TTC549 (cell line): ENCODE data around the gene SEMA6B.
"Not testable (repeated sequence)": the region's sequence is repeated elsewhere in the genome, so short reads cannot be mapped to it uniquely, and the experiment has no call there.

ENCODE experiments used
- FAIRE-seq: peaks from 2 replicates; lab custom pipeline; 2012; peaks lifted over from hg19 to GRCh38; lab: Jason Lieb, UNC

The SEMA6B gene

DNA sequence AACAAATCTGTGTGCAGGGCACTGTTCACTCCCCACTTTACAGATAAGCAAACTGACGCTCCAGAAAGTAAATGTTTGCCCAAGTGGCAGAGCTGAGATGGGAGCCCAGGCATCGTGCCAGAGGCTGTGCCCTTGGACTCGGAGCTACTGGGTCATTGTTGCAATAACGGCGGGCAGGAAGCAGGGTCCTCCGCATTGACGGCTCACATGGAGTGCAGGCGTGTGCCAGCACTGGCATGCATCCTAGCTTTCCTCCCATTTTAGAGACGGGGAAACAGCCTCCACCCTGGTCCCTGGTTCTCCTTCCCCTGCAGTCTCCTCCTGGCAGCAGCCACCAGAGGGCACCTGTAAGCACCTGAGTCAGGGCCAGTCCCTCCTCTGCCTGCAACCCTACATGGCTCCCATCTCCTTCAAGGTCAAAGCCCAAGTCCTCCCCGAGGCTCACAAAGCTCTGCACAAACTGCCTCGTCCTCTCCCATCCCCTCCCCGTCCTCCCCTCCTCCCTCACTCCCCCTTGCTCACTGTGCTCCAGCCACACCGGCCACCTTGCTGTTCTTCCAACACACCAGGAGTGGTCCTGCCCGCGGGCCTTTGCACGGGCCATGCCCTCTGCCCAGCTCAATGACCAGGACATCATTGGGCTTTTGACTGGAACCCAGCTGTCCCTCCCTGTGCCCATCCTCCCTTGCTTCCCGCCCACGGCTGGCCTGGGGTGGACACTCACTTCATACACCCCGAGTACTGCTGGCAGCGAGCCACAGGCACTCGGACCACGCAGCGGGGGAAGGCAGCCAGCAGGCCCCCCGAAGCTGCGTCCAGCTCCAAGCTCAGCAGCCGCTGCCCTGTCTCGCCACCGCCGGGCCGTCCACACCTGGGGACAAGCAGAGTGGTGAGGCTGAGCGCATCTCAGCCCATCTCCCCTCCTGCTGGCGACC, 11.9 kb downstream of the SEMA6B start:
- no peak for FAIRE-seq

DNA sequence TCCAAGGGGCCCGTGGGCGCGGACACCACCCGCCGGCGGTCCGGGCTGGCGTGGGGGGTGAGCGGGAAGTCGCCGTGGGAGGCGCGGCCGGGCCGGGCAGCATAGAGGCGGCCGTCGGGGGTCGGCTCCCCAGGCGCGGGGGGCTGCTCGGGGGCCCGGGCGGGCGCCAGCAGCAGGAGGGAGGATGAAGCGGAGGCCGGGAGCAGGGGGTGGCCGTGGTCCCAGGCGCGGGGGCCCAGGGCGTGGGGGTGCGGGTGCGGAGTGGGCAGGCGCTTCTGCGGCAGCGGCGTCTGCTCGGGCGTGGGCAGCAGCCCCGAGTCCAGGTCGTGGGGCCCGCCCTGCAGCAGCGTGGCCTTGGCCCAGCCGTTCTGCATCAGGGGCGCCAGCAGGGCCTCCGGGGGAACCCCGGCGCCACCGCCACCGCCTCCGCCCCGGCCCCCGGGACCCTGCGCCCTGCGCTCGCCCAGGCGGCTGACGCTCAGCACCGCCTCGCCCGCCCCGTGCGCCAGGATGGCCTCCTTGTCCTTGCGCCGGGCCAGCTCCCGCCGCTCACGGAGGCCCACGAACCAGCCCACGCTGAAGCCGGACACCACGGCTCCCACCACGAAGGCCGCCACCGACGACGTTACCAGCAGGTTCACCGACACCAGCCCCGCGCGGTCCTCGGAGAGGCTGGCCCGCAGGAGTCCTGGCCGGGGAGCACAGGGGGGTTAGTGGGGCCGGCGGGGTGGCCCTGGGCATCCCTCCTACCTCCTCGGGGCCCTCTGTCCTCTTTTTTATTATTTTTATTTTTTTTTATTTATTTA, 15.4 kb downstream of the SEMA6B start:
- no peak for FAIRE-seq

DNA sequence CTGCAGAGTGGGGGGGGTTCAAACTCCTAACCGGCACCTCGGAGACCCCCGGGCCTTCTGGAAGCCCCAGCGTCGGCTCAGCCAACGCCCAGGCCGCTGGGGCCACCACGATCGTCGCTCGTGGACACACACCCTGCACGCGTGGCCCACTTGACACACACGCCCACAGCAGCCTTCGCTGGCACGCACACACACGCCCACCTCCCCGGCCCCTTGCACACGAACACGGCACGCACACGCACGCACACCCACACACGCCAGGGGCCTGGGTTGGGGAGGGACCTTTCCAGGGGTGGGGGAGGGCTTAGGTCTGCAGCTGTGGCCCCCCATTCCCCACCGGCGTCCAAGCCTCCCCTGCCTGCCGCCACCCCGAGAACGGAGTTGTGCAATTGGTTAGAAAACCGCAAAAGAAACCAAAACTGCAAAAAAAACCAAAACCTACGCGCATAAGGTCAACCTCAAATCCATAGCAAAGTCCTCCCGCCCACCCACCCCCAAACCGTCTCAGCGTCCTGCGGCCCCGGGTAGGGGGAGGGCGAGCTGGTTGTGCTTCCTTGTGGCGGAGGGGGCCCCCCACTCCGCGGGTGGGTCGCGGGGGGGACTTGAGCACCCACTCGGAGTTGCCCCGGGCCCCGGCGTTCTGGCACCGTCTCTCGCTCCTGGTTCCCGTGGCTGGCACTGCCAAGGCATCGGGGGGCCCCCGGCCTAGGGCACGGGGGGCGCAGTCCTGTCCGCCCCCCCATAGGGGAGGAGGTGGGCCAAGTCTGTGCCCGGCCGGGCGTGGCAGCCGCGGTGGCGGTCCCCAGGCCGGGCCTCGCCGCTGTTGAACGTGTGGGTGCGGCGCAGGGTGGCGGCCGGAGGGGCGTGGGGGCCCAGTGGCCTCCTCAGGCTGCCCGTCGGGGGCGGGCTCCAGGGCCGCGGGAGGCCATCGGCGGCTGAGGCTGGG, 16.3 kb downstream of the SEMA6B start:
- no peak for FAIRE-seq

DNA sequence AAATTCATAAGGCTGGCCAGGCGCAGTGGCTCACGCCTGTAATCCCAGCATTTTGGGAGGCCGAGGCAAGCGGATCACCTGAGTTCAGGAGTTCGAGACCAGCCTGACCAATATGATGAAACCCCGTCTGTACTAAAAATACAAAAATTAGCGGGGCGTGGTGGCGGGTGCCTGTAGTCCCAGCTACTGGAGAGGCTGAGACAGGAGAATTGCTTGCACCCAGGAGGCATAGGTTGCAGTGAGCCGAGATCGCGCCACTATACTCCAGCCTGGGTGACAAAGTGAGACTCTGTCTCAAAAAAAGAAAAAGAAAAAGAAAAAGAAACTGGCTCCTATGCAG, 17.7 kb downstream of the SEMA6B start:
- not testable (repeated sequence) for FAIRE-seq

DNA sequence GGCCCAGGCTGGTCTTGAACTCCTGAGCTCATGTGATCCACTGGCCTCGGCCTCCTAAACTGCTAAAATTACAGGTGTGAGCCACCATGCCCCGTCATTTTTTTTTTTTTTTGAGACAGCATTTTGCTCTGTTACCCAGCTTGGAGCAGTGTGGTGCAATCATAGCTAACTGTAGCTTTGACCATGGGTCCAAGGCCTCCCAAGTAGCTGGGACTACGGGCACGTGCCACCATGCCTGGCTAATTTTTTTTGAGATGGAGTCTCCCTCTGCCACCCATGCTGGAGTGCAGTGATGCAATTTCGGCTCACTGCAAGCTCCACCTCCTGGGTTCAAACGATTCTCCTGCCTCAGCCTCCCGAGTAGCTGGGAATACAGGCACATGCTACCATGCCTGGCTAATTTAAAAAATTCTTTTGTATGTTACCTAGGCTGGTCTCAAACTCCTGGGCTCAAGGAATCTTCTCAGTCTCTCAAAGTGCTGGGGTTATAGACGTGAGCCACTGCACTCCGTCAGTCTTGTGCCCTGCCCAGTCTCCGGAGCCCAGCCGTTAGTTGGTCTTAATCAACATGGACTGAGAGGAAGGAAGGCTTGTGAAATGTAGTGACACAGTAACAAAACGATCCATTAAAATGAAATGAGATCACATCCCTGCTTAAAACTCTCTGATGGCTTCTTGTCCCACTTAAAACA, 18.2 kb downstream of the SEMA6B start:
- FAIRE-seq, result no peak

DNA sequence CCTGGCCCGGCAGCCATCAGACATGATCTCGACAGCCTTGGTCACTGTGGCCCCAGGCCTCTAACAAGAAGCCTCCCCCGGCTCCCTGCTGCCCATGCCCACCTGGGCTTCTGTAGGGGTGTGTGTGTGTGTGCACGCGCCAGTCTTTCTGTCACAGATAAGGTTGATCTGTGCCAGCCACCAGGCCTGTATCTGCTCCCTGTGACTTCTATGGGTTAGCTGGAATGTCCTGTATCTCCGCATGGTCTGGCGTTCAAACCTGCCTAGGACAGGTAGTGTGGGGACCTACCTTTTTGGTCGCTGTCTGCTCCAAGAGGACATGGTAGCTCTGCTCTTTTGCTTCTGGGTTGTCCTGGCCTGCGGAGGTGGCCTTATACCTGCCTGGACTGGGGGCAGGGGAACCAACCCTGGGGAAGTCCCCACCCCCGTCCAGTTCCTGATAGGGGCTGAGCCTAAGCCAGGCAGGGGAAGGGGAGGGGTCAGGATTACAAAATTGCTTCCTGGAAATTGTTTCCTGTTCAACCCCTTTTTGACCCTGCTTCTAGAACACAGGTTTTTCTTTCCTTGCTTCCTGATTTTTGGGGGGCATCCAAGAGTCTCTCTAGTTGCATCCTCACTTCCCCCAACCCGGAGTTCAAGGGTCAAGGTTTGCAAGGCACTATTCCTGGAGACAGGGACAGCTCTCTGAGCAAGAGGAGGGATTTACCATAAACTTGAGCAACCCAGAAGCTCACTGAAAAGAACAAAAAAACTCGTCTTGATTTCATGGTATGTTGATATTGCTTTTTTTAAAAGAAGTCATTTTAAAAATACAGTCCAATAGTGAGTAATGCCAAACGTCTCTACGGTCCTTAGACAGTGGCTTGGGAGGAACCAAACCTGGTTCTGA, 19.5 kb downstream of the SEMA6B start, which contains the start of gene LRG1:
TSS of gene LRG1 (minus strand) at position 344 of the 889 bp plus-strand sequence. CDS start at position 321, 23 bp downstream.
- FAIRE-seq, result no peak

DNA sequence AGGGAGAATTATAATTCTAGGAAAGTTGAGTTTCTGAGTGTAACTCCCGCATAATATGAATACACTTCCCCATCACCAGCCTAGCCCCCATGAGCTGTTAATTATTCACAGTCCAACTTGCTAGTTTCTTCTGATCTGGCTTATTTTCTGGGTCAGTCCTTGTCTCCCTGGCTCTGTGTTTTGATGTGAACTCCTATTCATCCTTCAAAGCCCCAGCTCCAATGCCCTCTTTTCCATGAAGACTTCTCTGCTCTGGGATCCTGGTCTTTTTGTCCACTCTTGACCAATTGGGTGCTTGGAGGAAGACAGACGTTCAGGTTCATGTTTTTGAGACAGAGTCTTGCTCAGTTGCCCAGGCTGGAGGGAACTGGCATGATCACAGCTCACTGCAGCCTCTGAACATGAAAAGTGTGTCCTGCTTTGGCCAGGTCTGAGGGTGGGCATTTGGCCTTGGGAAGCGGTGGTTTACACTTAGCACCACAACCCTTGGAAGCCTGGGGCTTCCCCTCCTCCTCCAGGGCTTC, 20.3 kb downstream of the SEMA6B start:
- FAIRE-seq, result no peak

DNA sequence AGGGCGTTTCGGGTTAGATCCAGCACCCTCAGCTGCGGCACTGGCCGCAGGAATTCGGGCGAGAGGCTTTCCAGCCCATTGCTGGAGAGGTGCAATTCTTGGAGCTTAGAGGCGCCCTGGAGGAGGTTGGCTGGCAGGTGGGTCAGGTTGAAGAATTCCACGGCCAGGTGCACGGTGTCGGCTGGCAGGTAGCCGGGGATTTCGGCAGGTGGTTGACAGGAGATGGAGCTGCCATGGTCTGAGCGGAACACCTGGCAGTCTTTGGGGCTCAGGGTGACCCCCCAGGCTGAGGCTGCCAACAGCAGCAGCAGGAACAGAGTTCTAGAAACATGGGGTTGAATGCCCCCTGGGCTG, 20.9 kb downstream of the SEMA6B start:
- no peak for FAIRE-seq

DNA sequence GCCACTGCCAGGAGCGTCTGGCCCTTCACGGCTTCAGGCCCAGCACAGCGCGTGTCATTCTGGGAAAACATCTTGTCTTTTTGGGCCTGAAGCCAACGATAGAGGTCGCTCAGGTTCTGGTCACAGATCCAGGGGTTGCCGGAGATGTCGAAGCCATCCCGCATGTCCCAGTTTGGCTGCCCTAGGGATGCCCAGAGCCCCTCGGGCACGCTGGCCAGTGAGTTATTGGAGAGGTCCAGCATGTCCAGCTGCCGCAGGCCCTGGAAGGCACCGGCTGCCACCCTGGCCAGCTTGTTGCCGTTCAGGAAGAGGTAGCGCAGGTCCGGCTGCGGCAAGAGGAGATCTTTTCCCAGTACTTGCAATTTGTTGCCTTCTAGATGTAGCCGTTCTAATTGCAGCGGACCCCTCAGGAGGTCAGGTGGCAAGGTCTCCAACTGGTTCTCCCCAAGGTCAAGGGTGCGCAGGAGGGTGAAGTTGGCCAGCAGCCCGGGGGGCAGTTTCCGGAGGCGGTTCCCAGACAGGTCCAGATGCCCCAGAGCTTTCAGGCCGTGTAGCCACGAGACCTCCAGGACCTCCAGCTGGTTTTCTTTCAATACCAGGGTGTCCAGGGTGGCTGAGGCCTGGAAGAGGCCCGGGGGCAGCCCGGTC, 21.4 kb downstream of the SEMA6B start:
- FAIRE-seq, result no peak

DNA sequence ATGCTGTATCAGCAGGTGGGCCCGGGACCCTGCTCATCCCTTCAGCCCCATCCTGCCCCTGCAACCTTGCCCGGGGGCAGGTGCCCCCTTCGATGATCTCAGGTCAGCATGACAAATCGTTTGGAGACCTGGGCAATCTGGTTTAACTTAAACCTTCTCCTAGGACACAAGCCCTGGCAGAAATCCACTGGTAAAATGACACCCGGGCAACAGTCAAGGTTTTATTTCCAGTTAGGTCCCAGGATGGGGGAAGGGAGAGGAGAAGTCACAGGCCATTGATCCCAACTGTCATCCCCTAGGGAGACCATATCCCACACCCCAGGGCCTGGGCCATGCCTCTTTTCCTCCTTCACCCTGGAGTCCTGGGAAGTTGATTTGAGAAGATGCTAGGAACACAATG, 22.7 kb downstream of the SEMA6B start:
- no peak for FAIRE-seq

DNA sequence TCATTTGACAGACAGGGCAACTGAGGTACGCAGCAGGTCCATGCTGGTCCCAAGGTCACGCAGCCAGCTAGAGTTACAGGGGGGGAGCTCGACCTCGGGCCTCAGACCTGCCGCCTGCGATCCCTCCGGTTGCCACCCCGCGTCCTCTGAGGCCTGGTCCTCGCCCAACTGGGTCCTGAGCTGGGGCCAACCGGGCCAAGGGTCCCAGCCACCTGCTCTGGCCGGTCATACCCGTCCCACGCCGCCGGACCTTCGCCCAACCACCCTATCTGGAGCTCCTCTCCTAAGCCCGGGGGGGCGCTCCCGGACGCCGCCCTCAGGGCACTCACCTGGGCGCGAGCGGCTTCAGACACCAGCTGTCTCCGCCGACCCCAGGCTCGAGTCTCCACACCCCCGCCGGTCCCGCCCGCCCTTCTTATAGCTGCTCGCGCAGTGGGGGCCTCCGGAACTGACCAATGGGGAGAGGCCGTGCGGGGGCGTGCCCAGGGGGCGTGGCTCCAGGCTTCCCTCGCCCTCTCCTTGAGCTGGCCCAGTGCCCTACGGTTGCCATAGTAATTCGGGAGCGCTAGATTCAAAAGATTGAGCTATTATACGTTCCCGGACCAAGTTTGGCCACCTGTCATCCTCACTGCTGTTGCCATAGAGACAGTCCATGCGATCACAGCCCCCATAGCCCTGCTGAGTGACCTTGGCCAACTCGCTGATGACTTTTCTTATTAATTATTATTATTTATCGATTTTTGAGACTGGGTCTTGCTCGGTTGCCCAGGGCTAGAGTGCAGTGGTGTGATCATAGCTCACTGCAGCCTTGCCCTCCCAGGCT, 24.4 kb downstream of the SEMA6B start, which contains the start of gene PLIN5:
TSS of gene PLIN5 (minus strand) at position 389 of the 823 bp plus-strand sequence. CDS start 1,150 bp downstream, outside the sequence.
- no peak for FAIRE-seq

DNA sequence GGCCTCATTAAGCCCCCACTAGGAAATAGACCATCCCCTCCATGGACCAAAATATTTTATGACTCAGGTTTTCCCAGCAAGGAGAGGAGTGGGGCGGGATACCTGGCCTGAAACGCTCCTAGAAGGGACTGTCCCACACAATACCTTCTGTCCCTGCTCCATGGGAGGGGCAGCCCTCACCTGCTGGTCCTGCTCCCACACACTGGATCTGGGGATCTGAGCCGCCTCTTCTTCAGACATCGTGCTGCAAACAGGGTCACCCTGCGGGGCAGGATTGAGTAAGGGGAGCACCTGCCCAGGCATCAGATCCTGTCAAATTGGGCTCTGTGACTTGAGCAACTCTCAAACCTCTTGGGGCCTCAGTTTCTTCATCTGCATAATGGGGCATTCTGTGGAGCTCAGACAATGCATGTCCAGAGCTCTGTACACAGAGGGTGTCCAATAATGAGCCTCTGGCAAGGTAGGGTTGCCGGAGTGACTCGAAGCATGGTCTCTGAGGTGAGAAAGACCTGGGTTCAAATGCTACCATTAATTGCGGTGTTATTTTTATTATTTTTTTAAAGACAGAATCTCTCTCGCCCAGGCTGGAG, 25.6 kb downstream of the SEMA6B start:
- FAIRE-seq, result no peak

DNA sequence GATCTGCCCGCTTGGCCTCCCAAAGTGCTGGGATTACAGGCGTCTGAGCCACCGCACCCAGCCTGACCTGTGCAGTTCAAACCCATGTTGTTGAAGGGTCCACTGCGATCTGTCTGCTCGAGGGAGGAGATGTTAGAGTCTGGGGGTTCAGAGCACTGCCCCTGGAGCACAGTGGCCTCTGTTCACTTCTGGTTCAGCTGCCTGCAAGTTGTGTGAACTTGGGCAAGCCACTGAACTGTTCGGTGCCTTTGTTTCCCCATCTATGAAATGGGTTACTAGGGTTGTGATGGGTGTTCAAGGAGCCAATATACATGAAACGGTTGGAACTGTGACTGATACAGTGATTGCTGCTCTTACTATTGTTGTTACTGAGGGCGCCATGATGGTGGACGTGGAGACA, 26.1 kb downstream of the SEMA6B start:
- FAIRE-seq, result no peak

DNA sequence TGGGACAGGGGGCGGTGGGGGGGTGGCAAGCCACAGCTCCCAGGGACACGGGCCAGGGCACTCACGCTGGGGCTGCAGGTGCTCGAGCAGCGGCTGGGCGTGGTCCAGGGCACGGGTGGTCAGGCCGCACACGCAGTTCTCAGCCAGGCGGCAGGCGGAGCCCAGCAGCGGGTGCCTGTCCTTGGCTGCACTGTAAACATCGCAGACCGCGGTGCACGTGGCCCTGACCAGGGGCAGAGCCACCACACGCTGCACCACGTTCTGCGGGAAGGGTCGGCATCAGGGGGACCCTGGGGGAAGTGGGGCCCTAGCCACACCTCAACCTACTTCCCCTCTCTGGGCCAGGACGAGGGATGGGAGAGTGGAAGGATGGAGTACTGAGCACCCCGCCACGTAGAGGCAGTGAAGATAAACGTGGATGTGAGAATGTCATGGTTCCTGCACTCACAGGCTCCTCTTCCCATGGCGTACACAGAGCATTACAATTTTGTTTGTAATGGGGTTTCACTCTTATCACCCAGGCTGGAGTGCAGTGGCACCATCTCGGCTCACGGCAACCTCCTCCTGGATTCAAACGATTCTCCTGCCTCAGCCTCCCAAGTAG, 27.8 kb downstream of the SEMA6B start:
- FAIRE-seq, result no peak

DNA sequence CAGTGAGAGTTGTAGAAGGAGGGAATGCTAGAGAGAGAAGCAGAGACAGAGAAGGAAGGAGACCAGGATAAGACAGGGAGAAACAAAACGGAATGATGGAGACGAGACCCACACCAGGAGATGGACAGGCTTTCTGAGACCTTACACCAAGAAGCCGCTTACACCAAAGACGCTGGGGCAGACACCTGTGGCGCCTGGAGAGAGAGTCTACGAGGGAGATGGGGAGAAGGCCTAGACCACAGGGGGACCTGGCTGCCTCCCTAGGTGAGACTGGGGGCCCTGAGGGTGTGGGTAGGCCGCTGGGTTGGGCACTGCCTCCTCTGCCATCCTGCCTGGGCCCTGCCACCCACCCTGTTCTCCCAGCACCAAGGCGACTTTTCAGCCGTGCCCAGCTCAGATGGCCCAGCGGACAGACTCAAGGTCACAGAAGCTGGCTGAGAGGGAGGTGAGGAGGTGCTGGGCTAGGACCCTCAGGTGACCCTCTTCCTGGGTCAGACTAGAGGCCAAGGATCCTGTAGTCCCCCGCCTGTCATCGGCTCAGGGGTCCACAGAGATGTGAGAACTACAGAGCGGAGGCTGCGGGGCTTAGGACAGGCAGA, 29.5 kb downstream of the SEMA6B start:
- no peak for FAIRE-seq

DNA sequence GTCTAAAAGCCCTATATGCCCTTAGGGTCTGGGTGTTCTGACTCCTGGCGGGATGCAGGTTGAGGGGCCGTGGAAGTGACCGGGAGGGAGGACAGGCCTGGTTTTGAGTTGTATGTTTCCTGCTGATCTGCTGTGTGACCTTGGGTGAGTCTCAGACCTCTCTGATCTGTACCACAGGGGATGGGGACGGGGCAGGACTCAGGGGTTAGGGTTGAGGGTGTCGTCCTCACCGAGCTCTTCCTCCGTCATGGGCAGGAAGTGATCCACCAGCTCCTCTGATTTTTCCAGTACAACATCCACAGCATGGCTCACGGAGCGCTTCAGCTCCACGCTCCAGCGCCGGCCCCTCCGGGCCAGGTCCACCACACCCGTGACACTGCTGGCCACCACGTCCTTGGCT, 30.6 kb downstream of the SEMA6B start:
- no peak for FAIRE-seq

DNA sequence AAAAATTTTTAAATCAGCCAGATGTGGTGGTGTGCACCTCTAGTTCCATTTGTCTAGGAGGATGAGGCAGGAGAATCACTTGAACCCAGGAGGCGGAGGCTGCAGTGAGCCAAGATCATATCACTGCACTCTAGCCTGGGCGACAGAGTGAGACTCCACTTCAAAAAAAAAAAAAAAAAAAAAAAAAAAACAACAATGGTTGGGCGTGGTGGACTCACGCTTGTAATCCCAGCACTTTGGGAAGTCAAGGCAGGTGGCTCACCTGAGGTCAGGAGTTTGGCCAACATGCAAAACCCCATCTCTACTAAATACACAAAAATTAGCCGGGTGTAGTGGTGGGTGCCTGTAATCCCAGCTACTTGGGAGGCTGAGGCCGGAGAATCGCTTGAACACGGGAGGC, 32.1 kb downstream of the SEMA6B start:
- FAIRE-seq, result not testable (repeated sequence)
